RWPE2 (cell line): ENCODE data around the gene MCF2L2.

Source experiments
- ATAC-seq: fragments of 200-7000 bp; cut with Tn5 transposase; 3 replicates; pipeline ENCODE4 v1.9.1; 2021; ENCODE audit warnings: low read depth
- DNase-seq: peaks from one replicate; pipeline ENCODE4 v3.0.0-alpha.2; 2020; ENCODE audit warnings: low spot score
- H3K27ac ChIP-seq: fragments of 450-650 bp; 2 replicates; pipeline ENCODE4 v1.5.1; 2017; ENCODE audit warnings: mild to moderate bottlenecking; ENCODE audit not compliant: poor library complexity, severe bottlenecking
- H3K27me3 ChIP-seq: fragments of 250-450 bp; sonication (Bioruptor Pico); 2 replicates; pipeline ENCODE4 v1.5.1; 2021; ENCODE audit warnings: mild to moderate bottlenecking, moderate library complexity; ENCODE audit not compliant: insufficient read depth, poor library complexity, severe bottlenecking
- H3K36me3 ChIP-seq: fragments of 250-450 bp; sonication (Bioruptor Pico); 2 replicates; pipeline ENCODE4 v1.5.1; 2020; ENCODE audit warnings: low read depth, mild to moderate bottlenecking, moderate library complexity
- H3K4me1 ChIP-seq: fragments of 250-450 bp; sonication (Bioruptor Pico); 2 replicates; pipeline ENCODE4 v1.5.1; 2021; ENCODE audit warnings: mild to moderate bottlenecking, moderate library complexity; ENCODE audit not compliant: insufficient read depth, poor library complexity, severe bottlenecking
- H3K4me3 ChIP-seq: fragments of 250-450 bp; sonication (Bioruptor Pico); 2 replicates; pipeline ENCODE4 v1.5.1; 2021; ENCODE audit warnings: mild to moderate bottlenecking, moderate library complexity; ENCODE audit not compliant: severe bottlenecking
- H3K9me3 ChIP-seq: fragments of 250-450 bp; sonication (Bioruptor Pico); 2 replicates; pipeline ENCODE4 v1.5.1; 2021; ENCODE audit warnings: mild to moderate bottlenecking, moderate library complexity; ENCODE audit not compliant: severe bottlenecking
- CTCF ChIP-seq: fragments of 450-650 bp; IDR thresholded peaks from one replicate; pipeline ENCODE4 v1.5.1; 2017; ENCODE audit warnings: mild to moderate bottlenecking, moderate library complexity; ENCODE audit not compliant: poor library complexity, severe bottlenecking

The MCF2L2 gene

GRCh38 chr3:183464480-183464879 lies 36.1 kb upstream of the MCF2L2 start:
- no peaks in the 10 kb centered on the region for H3K27me3 ChIP-seq
- TF ChIP-seq CTCF = no peak
- no peak overlapping the region for H3K27ac ChIP-seq
- H3K4me1 ChIP-seq = no peaks in the 10 kb centered on the region
- H3K4me3 ChIP-seq = no peak overlapping the region
- no peaks in the 10 kb centered on the region for H3K9me3 ChIP-seq
- DNase-seq (no peak), ATAC-seq (no peak)
- no peaks in the 10 kb centered on the region for H3K36me3 ChIP-seq

- H3K4me3 ChIP-seq = no peak overlapping the region
- no peak for TF ChIP-seq CTCF
- H3K4me1 ChIP-seq = no peaks in the 10 kb centered on the region
- no peak for DNase-seq
- H3K27me3 ChIP-seq = no peaks in the 10 kb centered on the region
- ATAC-seq = no peak; the same call in 2 of the 3 replicates
- H3K36me3 ChIP-seq = peaks cover 3% of the 10 kb centered on the region; the same call in 1 of the 2 replicates
- no peaks in the 10 kb centered on the region for H3K9me3 ChIP-seq
- no peak overlapping the region for H3K27ac ChIP-seq
Observed at GRCh38 chr3:183460081-183461055, 31.9 kb upstream of the MCF2L2 start.

GRCh38 chr3:183455089-183455488 lies 26.7 kb upstream of the MCF2L2 start:
- H3K36me3 ChIP-seq = peaks cover 3% of the 10 kb centered on the region; the same call in 1 of the 2 replicates
- no peak overlapping the region for H3K4me3 ChIP-seq
- no peaks in the 10 kb centered on the region for H3K9me3 ChIP-seq
- H3K27me3 ChIP-seq = no peaks in the 10 kb centered on the region
- no peak for TF ChIP-seq CTCF
- DNase-seq (no peak), ATAC-seq (peak; percentile 58)
- H3K4me1 ChIP-seq = peaks cover 3% of the 10 kb centered on the region
- peak overlapping the region; percentile 8 for H3K27ac ChIP-seq

- peaks cover 3% of the 10 kb centered on the region for H3K4me1 ChIP-seq
- no peaks in the 10 kb centered on the region for H3K9me3 ChIP-seq
- no peak for DNase-seq
- H3K36me3 ChIP-seq = peaks cover 3% of the 10 kb centered on the region; the same call in 1 of the 2 replicates
- no peak for TF ChIP-seq CTCF
- H3K27ac ChIP-seq = no peak overlapping the region
- H3K27me3 ChIP-seq = no peaks in the 10 kb centered on the region
- ATAC-seq = no peak
- no peak overlapping the region for H3K4me3 ChIP-seq
Observed at GRCh38 chr3:183454064-183454463, 25.6 kb upstream of the MCF2L2 start.

- no peak overlapping the region for H3K4me3 ChIP-seq
- no peak for TF ChIP-seq CTCF
Observed at GRCh38 chr3:183449791-183450190, 21.4 kb upstream of the MCF2L2 start.

More at GRCh38 chr3:183449791-183450190, 21.4 kb upstream of the MCF2L2 start:
- DNase-seq (no peak), ATAC-seq (no peak)
- Histone ChIP-seq H3K27ac (no peak overlapping the region), H3K36me3 (no peaks in the 10 kb centered on the region), H3K9me3 (no peaks in the 10 kb centered on the region), H3K27me3 (no peaks in the 10 kb centered on the region), H3K4me1 (peaks cover 1% of the 10 kb centered on the region)
